ENCODE data around the gene PKNOX1. TPM values are rescaled to one million over a fixed set of nuclear protein-coding genes. Genes with fewer than 3 reads are reported as not detected.

The PKNOX1 gene
- total and polyA plus RNA-seq, 9 of the 15 experiments (the other 6 are each of a cell fraction or from before 2014, with no cell fraction given): 8.8 to 25.9 (median 13.2) TPM

DNA sequence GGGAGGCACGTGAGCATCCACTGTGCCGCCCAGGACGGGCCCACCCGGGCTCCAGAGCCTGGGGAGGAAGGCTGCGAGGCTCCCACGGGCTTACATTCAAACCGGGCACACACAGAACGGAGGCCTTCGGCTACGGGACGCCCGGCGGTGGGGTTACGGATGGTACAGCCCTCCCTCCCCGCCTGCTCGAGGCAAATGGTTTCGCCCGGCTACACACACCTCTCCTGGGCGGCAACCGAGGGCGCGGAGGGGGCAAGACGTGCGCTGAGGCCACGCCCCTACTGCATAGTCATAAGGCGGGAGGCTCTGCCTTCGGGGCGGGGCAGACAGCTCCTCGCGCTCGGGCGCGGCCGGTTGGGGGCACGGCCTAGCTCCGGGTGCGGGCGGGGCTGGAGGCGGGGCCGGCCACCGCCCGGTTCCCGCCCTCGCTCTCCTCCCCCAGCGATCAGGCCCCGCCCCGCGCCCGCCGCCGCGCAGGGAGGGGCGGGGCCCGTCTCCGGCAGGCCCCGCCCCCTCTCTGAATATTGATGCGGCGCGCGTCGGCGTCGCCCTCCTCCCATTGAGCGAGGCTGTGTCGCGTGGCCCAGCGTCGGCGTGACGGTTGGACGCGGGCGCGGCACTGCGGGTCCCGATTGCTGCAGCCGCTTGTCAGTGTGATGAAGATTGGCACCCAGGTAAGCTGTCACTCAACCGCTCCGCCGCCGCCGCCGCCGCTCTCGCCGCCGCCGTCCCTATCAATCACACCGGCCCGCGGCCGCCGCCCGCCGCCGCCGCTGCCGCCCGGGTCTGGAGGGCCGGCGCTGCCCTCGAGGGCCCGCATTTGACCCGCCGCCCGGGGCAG lies at the start of gene PKNOX1 (continued):
- peak in 1 of 2 experiments; percentile 64; a peak in 2 of 4 replicates for TF ChIP-seq SIN3A (IDR thresholded peaks at IDR 0.05; ENCODE audit: borderline replicate concordance in 2 of 2, control insufficient read depth in 1 of 2, low read depth in 2 of 2, low read length in 2 of 2)
- no peak for TF ChIP-seq HNRNPLL (IDR thresholded peaks at IDR 0.05; ENCODE audit: low read depth, low read length, poor library complexity, severe bottlenecking)
- TF ChIP-seq, protein P1, sequence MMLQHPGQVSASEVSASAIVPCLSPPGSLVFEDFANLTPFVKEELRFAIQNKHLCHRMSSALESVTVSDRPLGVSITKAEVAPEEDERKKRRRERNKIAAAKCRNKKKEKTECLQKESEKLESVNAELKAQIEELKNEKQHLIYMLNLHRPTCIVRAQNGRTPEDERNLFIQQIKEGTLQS (IDR thresholded peaks at IDR 0.05): no peak; the same call in 1 of the 2 replicates
- TF ChIP-seq, protein P1 (CRISPR knock-in tag; conservative IDR thresholded peaks at IDR 0.05): no peak
- TF ChIP-seq MAFF (IDR thresholded peaks at IDR 0.05; ENCODE audit: low read length): peak; percentile 30; the same call in 1 of the 2 replicates
- TF ChIP-seq ZNF699 (CRISPR knock-in tag; IDR thresholded peaks at IDR 0.05; ENCODE audit: insufficient replicate concordance): no peak
- TF ChIP-seq ELF4 (CRISPR knock-in tag; IDR thresholded peaks at IDR 0.05): peak; percentile 73; the same call in 1 of the 2 replicates
- no peak for TF ChIP-seq IFI16 (CRISPR knock-in tag; IDR thresholded peaks at IDR 0.05)
- no peak for TF ChIP-seq NCOA2 (IDR thresholded peaks at IDR 0.05; ENCODE audit: partially characterized antibody in 2 of 2)
- TF ChIP-seq, protein P2, sequence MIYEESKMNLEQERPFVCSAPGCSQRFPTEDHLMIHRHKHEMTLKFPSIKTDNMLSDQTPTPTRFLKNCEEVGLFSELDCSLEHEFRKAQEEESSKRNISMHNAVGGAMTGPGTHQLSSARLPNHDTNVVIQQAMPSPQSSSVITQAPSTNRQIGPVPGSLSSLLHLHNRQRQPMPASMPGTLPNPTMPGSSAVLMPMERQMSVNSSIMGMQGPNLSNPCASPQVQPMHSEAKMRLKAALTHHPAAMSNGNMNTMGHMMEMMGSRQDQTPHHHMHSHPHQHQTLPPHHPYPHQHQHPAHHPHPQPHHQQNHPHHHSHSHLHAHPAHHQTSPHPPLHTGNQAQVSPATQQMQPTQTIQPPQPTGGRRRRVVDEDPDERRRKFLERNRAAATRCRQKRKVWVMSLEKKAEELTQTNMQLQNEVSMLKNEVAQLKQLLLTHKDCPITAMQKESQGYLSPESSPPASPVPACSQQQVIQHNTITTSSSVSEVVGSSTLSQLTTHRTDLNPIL (CRISPR knock-in tag; IDR thresholded peaks at IDR 0.05): no peak
- TF ChIP-seq, protein P3, sequence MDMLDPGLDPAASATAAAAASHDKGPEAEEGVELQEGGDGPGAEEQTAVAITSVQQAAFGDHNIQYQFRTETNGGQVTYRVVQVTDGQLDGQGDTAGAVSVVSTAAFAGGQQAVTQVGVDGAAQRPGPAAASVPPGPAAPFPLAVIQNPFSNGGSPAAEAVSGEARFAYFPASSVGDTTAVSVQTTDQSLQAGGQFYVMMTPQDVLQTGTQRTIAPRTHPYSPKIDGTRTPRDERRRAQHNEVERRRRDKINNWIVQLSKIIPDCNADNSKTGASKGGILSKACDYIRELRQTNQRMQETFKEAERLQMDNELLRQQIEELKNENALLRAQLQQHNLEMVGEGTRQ (CRISPR knock-in tag; IDR thresholded peaks at IDR 0.05): peak; percentile 87
- no peak for TF ChIP-seq NR2C2 (CRISPR knock-in tag; IDR thresholded peaks at IDR 0.05)
- TF ChIP-seq NR2C2 (tag; IDR thresholded peaks at IDR 0.05): no peak
- TF ChIP-seq, protein P4, sequence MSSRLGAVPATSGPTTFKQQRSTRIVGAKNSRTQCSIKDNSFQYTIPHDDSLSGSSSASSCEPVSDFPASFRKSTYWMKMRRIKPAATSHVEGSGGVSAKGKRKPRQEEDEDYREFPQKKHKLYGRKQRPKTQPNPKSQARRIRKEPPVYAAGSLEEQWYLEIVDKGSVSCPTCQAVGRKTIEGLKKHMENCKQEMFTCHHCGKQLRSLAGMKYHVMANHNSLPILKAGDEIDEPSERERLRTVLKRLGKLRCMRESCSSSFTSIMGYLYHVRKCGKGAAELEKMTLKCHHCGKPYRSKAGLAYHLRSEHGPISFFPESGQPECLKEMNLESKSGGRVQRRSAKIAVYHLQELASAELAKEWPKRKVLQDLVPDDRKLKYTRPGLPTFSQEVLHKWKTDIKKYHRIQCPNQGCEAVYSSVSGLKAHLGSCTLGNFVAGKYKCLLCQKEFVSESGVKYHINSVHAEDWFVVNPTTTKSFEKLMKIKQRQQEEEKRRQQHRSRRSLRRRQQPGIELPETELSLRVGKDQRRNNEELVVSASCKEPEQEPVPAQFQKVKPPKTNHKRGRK (tag; IDR thresholded peaks at IDR 0.05): no peak
- TF ChIP-seq, protein P5, sequence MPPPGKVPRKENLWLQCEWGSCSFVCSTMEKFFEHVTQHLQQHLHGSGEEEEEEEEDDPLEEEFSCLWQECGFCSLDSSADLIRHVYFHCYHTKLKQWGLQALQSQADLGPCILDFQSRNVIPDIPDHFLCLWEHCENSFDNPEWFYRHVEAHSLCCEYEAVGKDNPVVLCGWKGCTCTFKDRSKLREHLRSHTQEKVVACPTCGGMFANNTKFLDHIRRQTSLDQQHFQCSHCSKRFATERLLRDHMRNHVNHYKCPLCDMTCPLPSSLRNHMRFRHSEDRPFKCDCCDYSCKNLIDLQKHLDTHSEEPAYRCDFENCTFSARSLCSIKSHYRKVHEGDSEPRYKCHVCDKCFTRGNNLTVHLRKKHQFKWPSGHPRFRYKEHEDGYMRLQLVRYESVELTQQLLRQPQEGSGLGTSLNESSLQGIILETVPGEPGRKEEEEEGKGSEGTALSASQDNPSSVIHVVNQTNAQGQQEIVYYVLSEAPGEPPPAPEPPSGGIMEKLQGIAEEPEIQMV (tag; conservative IDR thresholded peaks at IDR 0.05; ENCODE audit: low read depth): no peak
- TF ChIP-seq, protein P6, sequence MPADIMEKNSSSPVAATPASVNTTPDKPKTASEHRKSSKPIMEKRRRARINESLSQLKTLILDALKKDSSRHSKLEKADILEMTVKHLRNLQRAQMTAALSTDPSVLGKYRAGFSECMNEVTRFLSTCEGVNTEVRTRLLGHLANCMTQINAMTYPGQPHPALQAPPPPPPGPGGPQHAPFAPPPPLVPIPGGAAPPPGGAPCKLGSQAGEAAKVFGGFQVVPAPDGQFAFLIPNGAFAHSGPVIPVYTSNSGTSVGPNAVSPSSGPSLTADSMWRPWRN (IDR thresholded peaks at IDR 0.05; ENCODE audit: low read depth): peak; percentile 58; the same call in 1 of the 2 replicates

All from K562 (cell line).